ENCODE results near the gene ZNF837.

DNA sequence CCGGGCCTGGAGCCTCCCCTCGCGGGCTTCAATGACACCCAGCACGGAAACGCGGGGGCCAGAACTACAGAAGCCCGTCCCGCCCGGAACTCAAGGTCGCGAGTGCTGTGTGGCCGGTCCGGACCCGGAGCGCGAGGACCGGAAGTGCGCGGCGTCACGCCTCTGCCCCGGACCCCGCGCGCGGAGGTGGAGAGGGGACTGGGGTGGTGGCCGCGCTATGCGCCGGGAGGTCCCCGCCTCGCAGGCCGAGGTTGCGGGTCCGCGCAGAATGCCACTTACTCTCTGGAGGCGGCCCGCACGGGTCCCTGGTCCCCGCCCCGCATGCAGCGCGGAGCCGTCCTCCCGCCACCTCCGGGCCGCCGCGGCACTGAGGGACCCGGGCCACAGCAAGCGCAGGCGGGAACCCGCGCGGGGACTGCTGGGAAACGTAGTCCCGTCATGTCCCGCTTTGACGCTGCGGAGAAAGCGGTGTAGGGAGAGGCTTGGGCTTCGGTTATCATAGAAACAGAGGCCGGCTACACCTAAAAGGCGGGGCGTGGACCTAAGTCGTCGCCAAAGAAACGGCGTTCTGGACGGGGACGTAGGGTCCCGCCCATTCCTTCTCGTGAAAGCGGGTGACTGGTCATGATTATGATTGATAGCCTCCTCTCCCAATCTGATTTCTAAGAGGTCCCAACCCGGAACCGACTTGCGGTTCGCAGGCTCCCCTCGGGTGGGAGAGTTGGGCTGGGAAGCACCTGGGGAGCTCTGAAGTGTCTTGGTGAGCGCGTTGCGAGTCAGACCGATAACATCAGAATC is at the start of gene ZNF837:
- TF ChIP-seq EP300 (IDR thresholded peaks at IDR 0.05): peak in 1 of 2 experiments; percentile 16; a peak in 1 of 5 replicates
- TF ChIP-seq POLR2A (IDR thresholded peaks at IDR 0.05; ENCODE audit: low read length): peak; percentile 53
- TF ChIP-seq, protein P1, sequence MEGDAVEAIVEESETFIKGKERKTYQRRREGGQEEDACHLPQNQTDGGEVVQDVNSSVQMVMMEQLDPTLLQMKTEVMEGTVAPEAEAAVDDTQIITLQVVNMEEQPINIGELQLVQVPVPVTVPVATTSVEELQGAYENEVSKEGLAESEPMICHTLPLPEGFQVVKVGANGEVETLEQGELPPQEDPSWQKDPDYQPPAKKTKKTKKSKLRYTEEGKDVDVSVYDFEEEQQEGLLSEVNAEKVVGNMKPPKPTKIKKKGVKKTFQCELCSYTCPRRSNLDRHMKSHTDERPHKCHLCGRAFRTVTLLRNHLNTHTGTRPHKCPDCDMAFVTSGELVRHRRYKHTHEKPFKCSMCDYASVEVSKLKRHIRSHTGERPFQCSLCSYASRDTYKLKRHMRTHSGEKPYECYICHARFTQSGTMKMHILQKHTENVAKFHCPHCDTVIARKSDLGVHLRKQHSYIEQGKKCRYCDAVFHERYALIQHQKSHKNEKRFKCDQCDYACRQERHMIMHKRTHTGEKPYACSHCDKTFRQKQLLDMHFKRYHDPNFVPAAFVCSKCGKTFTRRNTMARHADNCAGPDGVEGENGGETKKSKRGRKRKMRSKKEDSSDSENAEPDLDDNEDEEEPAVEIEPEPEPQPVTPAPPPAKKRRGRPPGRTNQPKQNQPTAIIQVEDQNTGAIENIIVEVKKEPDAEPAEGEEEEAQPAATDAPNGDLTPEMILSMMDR (IDR thresholded peaks at IDR 0.05): no peak
- TF ChIP-seq ZNF302 (CRISPR knock-in tag; IDR thresholded peaks at IDR 0.05): no peak
